DMS53 treated with DMSO at 0.1 percent for 48 hours (cell line): ENCODE data around the gene KRTAP10-10.
"Not testable (repeated sequence)": the region's sequence is repeated elsewhere in the genome, so short reads cannot be mapped to it uniquely, and the experiment has no call there.

Source experiments
- DNase-seq: peaks from one replicate; lab custom pipeline; 2025; ENCODE audit not compliant: unreplicated experiment; lab: John Stamatoyannopoulos, UW

Gene KRTAP10-10

GRCh38 chr21:44681152-44681551, 44.0 kb downstream of the KRTAP10-10 start:
- DNase-seq, result no peak

- DNase-seq, result no peak
Measured at GRCh38 chr21:44681861-44682579, 44.9 kb downstream of the KRTAP10-10 start, which contains the start of gene KRTAP12-1. TSS of gene KRTAP12-1 (minus strand) at chr21:44682163. CDS start at chr21:44682123, 40 bp downstream.

- DNase-seq, result no peak
Measured at GRCh38 chr21:44682580-44683151, 45.5 kb downstream of the KRTAP10-10 start.

- no peak for DNase-seq
Measured at GRCh38 chr21:44684077-44684476, 46.9 kb downstream of the KRTAP10-10 start.

- DNase-seq, result no peak
Measured at GRCh38 chr21:44684483-44684882, 47.3 kb downstream of the KRTAP10-10 start.

GRCh38 chr21:44685050-44685449, 47.9 kb downstream of the KRTAP10-10 start:
- DNase-seq, result not testable (repeated sequence)

- DNase-seq, result no peak
Measured at GRCh38 chr21:44686000-44686781, 49.0 kb downstream of the KRTAP10-10 start.

GRCh38 chr21:44686843-44687561, 49.8 kb downstream of the KRTAP10-10 start:
- no peak for DNase-seq

- DNase-seq, result no peak
Measured at GRCh38 chr21:44687671-44688070, 50.5 kb downstream of the KRTAP10-10 start.
